GM12874 (cell line): ENCODE measurements around the gene ADAD1.

Experiments used
- CTCF ChIP-seq: IDR thresholded peaks from 2 replicates; pipeline ENCODE4 v1.5.1; 2011; ENCODE audit warnings: low read depth, mild to moderate bottlenecking, control low read depth, low read length, moderate library complexity; ENCODE audit not compliant: insufficient read depth

The ADAD1 gene

GRCh38 chr4:122393276-122393675, 14.5 kb downstream of the ADAD1 start:
- no peak for TF ChIP-seq CTCF

GRCh38 chr4:122403861-122404260, 25.1 kb downstream of the ADAD1 start:
- no peak for TF ChIP-seq CTCF

- TF ChIP-seq CTCF: no peak
Observed at GRCh38 chr4:122412547-122412946, 33.7 kb downstream of the ADAD1 start.

GRCh38 chr4:122423246-122423645, 44.4 kb downstream of the ADAD1 start:
- TF ChIP-seq CTCF: no peak

- no peak for TF ChIP-seq CTCF
Observed at GRCh38 chr4:122431351-122431750, 52.5 kb downstream of the ADAD1 start.

- no peak for TF ChIP-seq CTCF
Observed at GRCh38 chr4:122434285-122434684, 55.5 kb downstream of the ADAD1 start.

GRCh38 chr4:122450847-122451246, 72.0 kb downstream of the ADAD1 start:
- peak; percentile 25; the same call in 1 of the 2 replicates for TF ChIP-seq CTCF

- TF ChIP-seq CTCF: no peak
Observed at GRCh38 chr4:122453384-122453995, 74.7 kb downstream of the ADAD1 start.
